B cell (primary cell): ENCODE results near the gene SRRM3. TPM values are rescaled to one million over a fixed set of nuclear protein-coding genes. Genes with fewer than 3 reads are reported as not detected.

Experiments
- ATAC-seq: fragments of 200-7000 bp; cut with Tn5 transposase; one replicate; pipeline ENCODE4 v1.10.0; 2021; ENCODE audit warnings: low read depth, mild to moderate bottlenecking, moderate number of reproducible peaks, moderate library complexity
- CTCF ChIA-PET: fragments of 350-600 bp; sonication (Branson Sonifier 250); formaldehyde crosslinking; loops from one replicate; lab custom pipeline; 2021; ENCODE audit warnings: antibody characterized with exemption, inconsistent platforms; lab: Charles Lee
- POLR2A ChIA-PET: fragments of 350-600 bp; sonication (Branson Sonifier 250); formaldehyde crosslinking; loops from one replicate; lab custom pipeline; 2021; ENCODE audit warnings: antibody characterized with exemption; lab: Charles Lee
- DNase-seq: peaks from one replicate; pipeline ENCODE4 v3.0.0; 2013
- H2AFZ ChIP-seq: 2 replicates; pipeline ENCODE4 v1.6.1; 2012; ENCODE audit warnings: mild to moderate bottlenecking, low read depth, low read length; ENCODE audit not compliant: insufficient read depth, poor library complexity, severe bottlenecking
- H3K27ac ChIP-seq, 2 donors: 1 replicate in 1 of 2; 2 replicates in 1 of 2; pipeline ENCODE4 v1.5.1; 2012 to 2013; ENCODE audit warnings: low read length in 2 of 2, mild to moderate bottlenecking in 2 of 2, moderate library complexity in 1 of 2
- H3K27me3 ChIP-seq, 4 experiments: fragments of 200-600 bp in 1 of 4; sonication (generic) in 1 of 4; replicated peaks in 1 of 4; 1 replicate in 2 of 4; 2 replicates in 2 of 4; pipeline versions ENCODE4 v1.6.1 to v1.7.0; 2013 to 2016; ENCODE audit warnings: low read length in 3 of 4, mild to moderate bottlenecking in 2 of 4, mixed read lengths in 1 of 4, moderate library complexity in 1 of 4; ENCODE audit not compliant: insufficient read depth in 4 of 4, control insufficient read depth in 3 of 4; ENCODE audit errors: control extremely low read depth in 1 of 4
- H3K36me3 ChIP-seq, 2 experiments: replicated peaks in 1 of 2; 1 replicate in 1 of 2; 2 replicates in 1 of 2; pipeline versions ENCODE4 v1.6.1 to v1.7.1; 2013; ENCODE audit warnings: low read length in 1 of 2; ENCODE audit not compliant: insufficient read depth in 2 of 2, control insufficient read depth in 1 of 2; ENCODE audit errors: control extremely low read depth in 1 of 2, extremely low read depth in 1 of 2
- H3K4me1 ChIP-seq, 2 donors: fragments of 200-600 bp in 1 of 2; sonication (generic) in 1 of 2; 1 replicate in 1 of 2; 2 replicates in 1 of 2; pipeline versions ENCODE4 v1.5.1 to v1.6.1; 2013 to 2017; ENCODE audit warnings: low read length in 2 of 2; ENCODE audit not compliant: control insufficient read depth in 2 of 2, insufficient read depth in 2 of 2
- H3K4me2 ChIP-seq: replicated peaks from 2 replicates; pipeline ENCODE3; 2012; ENCODE audit warnings: mild to moderate bottlenecking, low read depth, low read length; ENCODE audit not compliant: poor library complexity, severe bottlenecking
- H3K4me3 ChIP-seq, 5 experiments: fragments of 200-600 bp in 1 of 5; sonication (generic) in 1 of 5; 1 replicate in 3 of 5; 2 replicates in 2 of 5; pipeline versions ENCODE4 v1.5.1 to v1.7.0; 2011 to 2016; ENCODE audit warnings: low read length in 4 of 5, mild to moderate bottlenecking in 4 of 5, low read depth in 2 of 5, control low read depth in 1 of 5, moderate library complexity in 1 of 5; ENCODE audit not compliant: insufficient read depth in 1 of 5; ENCODE audit errors: control extremely low read depth in 1 of 5, extremely low read depth in 1 of 5
- H3K79me2 ChIP-seq: fragments of 200-600 bp; sonication (generic); one replicate; pipeline ENCODE4 v1.6.0; 2016; ENCODE audit warnings: low read length; ENCODE audit not compliant: control insufficient read depth, insufficient read depth
- H3K9ac ChIP-seq: fragments of 200-600 bp; sonication (generic); 2 replicates; pipeline ENCODE4 v1.6.1; 2017; ENCODE audit warnings: mild to moderate bottlenecking, low read length, moderate library complexity
- H3K9me3 ChIP-seq, 3 donors: one replicate each; pipeline versions ENCODE4 v1.6.1 to v1.7.1; 2013; ENCODE audit warnings: low read length in 2 of 3; ENCODE audit not compliant: control insufficient read depth in 2 of 3, insufficient read depth in 1 of 3; ENCODE audit errors: control extremely low read depth in 1 of 3
- H4K20me1 ChIP-seq: 2 replicates; pipeline ENCODE4 v1.6.0; 2012; ENCODE audit warnings: mild to moderate bottlenecking, low read length; ENCODE audit not compliant: insufficient read depth, control insufficient read depth, poor library complexity, severe bottlenecking
- H3K27ac Mint-ChIP-seq: one replicate; pipeline ENCODE4 v1.8.0; 2021; ENCODE audit warnings: mixed read lengths
- H3K27me3 Mint-ChIP-seq: one replicate; pipeline ENCODE4 v1.8.0; 2021; ENCODE audit warnings: mixed read lengths
- H3K4me1 Mint-ChIP-seq: one replicate; pipeline ENCODE4 v1.8.0; 2021; ENCODE audit warnings: mixed read lengths
- H3K4me3 Mint-ChIP-seq: one replicate; pipeline ENCODE4 v1.8.0; 2021; ENCODE audit warnings: mixed read lengths
- H3K9me3 Mint-ChIP-seq: one replicate; pipeline ENCODE4 v1.8.0; 2022; ENCODE audit warnings: mixed read lengths; ENCODE audit not compliant: insufficient read depth
- EZH2 ChIP-seq: IDR thresholded peaks from 2 replicates; pipeline ENCODE4 v1.6.1; 2012; ENCODE audit warnings: borderline replicate concordance, low read depth, mild to moderate bottlenecking, moderate library complexity, low read length; ENCODE audit not compliant: insufficient read depth, poor library complexity, severe bottlenecking
- WGBS: methylation state at CpG from one replicate; pipeline ENCODE4 v1.1.5; 2013; ENCODE audit warnings: missing lambda C conversion rate; ENCODE audit not compliant: insufficient coverage; 5-methylcytosine and 5-hydroxymethylcytosine counted together
- intact Hi-C: fragments of 100-400 bp; cut with micrococcal nuclease; formaldehyde crosslinking; loops from one replicate; pipeline ENCODE4 v1.10.0; 2022
- polyA plus RNA-seq: library from polyadenylated mRNA; depleted of rRNA; stranded (reverse); fragments of >200 nt; gene quantifications from 2 replicates; pipeline ENCODE4 v1.2.3, GENCODE V29; 2012
- total RNA-seq, 2 donors: library from RNA; stranded (reverse); fragments of 120-200 nt in 1 of 2; gene quantifications; 1 replicate in 1 of 2; 2 replicates in 1 of 2; pipeline versions ENCODE4 v1.2.3 to v1.2.4, GENCODE V29; 2013 to 2022
- TF ChIP-seq, protein P1 (sequence below): fragments of 200-600 bp; IDR thresholded peaks from one replicate; pipeline ENCODE4 v1.8.0; 2022; ENCODE audit warnings: antibody characterized with exemption, mild to moderate bottlenecking

The SRRM3 gene
- total and polyA plus RNA-seq, 2 donors (not counting 1 experiment from before 2014, with no cell fraction given), result not detected

DNA sequence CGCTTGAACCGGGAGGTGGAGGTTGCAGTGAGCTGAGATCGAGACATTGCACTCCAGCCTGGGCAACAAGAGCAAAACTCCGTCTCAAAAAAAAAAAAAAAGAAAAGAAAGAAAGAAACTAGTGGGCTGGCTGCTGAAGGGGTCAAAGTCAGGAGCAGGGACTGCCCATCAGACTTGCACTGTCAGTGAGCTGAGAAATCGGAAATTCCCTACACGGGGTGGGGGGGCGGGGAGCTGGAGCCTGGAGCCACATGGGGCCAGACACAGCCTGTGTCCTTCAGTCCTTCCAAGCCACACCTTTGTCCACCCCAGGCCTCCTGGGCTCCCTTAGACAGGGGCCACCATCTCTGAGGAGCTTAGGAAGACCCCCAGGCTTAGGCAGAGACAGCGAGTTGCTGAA is 34.5 kb downstream of the SRRM3 start:
- Histone ChIP-seq H3K4me1 (peaks cover 3 to 8% of the 10 kb centered on the region in 2 donors), H4K20me1 (no peaks in the 10 kb centered on the region), H3K27me3 (peaks cover 0 to 34% (median 12%) of the 10 kb centered on the region in 4 experiments), H3K9me3 (peaks cover 0 to 17% (median 0%) of the 10 kb centered on the region in 3 donors), H3K36me3 (no peaks in the 10 kb centered on the region), H3K79me2 (no peaks in the 10 kb centered on the region), H3K9ac (no peak overlapping the region), H3K27ac (no peak overlapping the region), H3K4me2 (no peak overlapping the region), H3K4me3 (no peak overlapping the region), H2AFZ (no peak overlapping the region)
- no peaks in the 10 kb centered on the region for H3K9me3 Mint-ChIP-seq
- peaks cover 7% of the 10 kb centered on the region for H3K4me1 Mint-ChIP-seq
- no peak overlapping the region for H3K4me3 Mint-ChIP-seq
- no peak for ATAC-seq
- DNase-seq, result no peak
- peaks cover 54% of the 10 kb centered on the region for H3K27me3 Mint-ChIP-seq
- TF ChIP-seq, protein P1, sequence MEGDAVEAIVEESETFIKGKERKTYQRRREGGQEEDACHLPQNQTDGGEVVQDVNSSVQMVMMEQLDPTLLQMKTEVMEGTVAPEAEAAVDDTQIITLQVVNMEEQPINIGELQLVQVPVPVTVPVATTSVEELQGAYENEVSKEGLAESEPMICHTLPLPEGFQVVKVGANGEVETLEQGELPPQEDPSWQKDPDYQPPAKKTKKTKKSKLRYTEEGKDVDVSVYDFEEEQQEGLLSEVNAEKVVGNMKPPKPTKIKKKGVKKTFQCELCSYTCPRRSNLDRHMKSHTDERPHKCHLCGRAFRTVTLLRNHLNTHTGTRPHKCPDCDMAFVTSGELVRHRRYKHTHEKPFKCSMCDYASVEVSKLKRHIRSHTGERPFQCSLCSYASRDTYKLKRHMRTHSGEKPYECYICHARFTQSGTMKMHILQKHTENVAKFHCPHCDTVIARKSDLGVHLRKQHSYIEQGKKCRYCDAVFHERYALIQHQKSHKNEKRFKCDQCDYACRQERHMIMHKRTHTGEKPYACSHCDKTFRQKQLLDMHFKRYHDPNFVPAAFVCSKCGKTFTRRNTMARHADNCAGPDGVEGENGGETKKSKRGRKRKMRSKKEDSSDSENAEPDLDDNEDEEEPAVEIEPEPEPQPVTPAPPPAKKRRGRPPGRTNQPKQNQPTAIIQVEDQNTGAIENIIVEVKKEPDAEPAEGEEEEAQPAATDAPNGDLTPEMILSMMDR, result no peak
- TF ChIP-seq EZH2, result no peak
- 73% methylated on average over 7 of the region's 8 CpGs for WGBS
- intact Hi-C loops, result no loop called here
- CTCF ChIA-PET, result no interaction called here
- H3K27ac Mint-ChIP-seq, result no peak overlapping the region
- POLR2A ChIA-PET, result no interaction called here

DNA sequence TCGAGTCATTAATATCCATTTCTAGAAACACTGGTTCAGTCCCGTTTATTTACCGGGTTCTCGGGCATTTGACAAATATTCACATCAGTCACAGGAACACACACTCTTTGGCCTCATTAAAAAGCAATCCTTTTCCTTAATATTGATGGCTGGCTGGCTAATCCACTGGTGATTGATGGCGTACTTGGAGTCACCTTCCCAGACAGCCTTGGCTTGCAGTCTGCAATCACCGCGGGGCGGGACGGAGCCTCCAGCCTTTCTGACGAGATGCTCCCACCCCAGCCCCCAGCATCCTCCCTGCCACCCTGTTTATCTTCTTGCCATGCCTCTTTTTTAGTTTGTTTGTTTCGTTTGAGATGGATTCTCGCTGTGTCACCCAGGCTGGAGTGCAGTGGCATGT is 36.6 kb downstream of the SRRM3 start:
- Histone ChIP-seq H3K4me3 (no peak overlapping the region), H3K79me2 (no peaks in the 10 kb centered on the region), H3K27me3 (peaks cover 0 to 28% (median 8%) of the 10 kb centered on the region in 4 experiments), H4K20me1 (no peaks in the 10 kb centered on the region), H3K36me3 (no peaks in the 10 kb centered on the region), H3K4me2 (no peak overlapping the region), H3K9ac (no peak overlapping the region), H2AFZ (no peak overlapping the region), H3K4me1 (peaks cover 3 to 8% of the 10 kb centered on the region in 2 donors), H3K27ac (no peak overlapping the region), H3K9me3 (peaks cover 0 to 5% (median 0%) of the 10 kb centered on the region in 3 donors)
- intact Hi-C loops, result no loop called here
- H3K9me3 Mint-ChIP-seq, result no peaks in the 10 kb centered on the region
- WGBS, result 73% methylated on average over 11 of the region's 12 CpGs
- no peak for TF ChIP-seq EZH2
- TF ChIP-seq, protein P1, result no peak
- DNase-seq, result no peak
- no peak overlapping the region for H3K4me3 Mint-ChIP-seq
- H3K4me1 Mint-ChIP-seq, result peaks cover 7% of the 10 kb centered on the region
- ATAC-seq, result no peak
- CTCF ChIA-PET, result no interaction called here
- H3K27ac Mint-ChIP-seq, result no peak overlapping the region
- POLR2A ChIA-PET, result no interaction called here
- H3K27me3 Mint-ChIP-seq, result peaks cover 38% of the 10 kb centered on the region
